ENCODE results near the gene RNLS. TPM values are rescaled to one million over a fixed set of nuclear protein-coding genes. Genes with fewer than 3 reads are reported as not detected.

The RNLS gene
- total RNA-seq, 1 donor from 2014 or later: 12.1 TPM

GRCh38 chr10:88499569-88500470 lies 83.3 kb downstream of the RNLS start:
- H3K27ac ChIP-seq: no peak overlapping the region
- no peaks in the 10 kb centered on the region for H3K36me3 ChIP-seq
- H3K4me1 ChIP-seq: no peaks in the 10 kb centered on the region
- no peak overlapping the region for H3K4me3 ChIP-seq
- no peaks in the 10 kb centered on the region for H3K27me3 ChIP-seq
- DNase-seq (ENCODE audit: low spot score in 2 of 2): no peak
- H3K9me3 ChIP-seq: no peaks in the 10 kb centered on the region
- intact Hi-C loops (cut with DNase I): no loop called here
- TF ChIP-seq CTCF (IDR thresholded peaks at IDR 0.05): no peak

GRCh38 chr10:88497913-88498312 lies 85.2 kb downstream of the RNLS start:
- no peak for TF ChIP-seq CTCF (IDR thresholded peaks at IDR 0.05)
- Histone ChIP-seq H3K27ac (no peak overlapping the region), H3K9me3 (no peaks in the 10 kb centered on the region), H3K27me3 (no peaks in the 10 kb centered on the region), H3K4me3 (no peak overlapping the region), H3K4me1 (no peaks in the 10 kb centered on the region), H3K36me3 (no peaks in the 10 kb centered on the region)
- DNase-seq (ENCODE audit: low spot score in 2 of 2): no peak
- intact Hi-C loops (cut with DNase I): no loop called here

GRCh38 chr10:88494537-88494936 lies 88.6 kb downstream of the RNLS start:
- no peak for TF ChIP-seq CTCF (IDR thresholded peaks at IDR 0.05)
- H3K27ac ChIP-seq: no peak overlapping the region
- intact Hi-C loops (cut with DNase I): no loop called here

GRCh38 chr10:88493691-88494483 lies 89.2 kb downstream of the RNLS start:
- Histone ChIP-seq H3K4me1 (no peaks in the 10 kb centered on the region), H3K27me3 (no peaks in the 10 kb centered on the region), H3K27ac (no peak overlapping the region), H3K4me3 (no peak overlapping the region), H3K9me3 (no peaks in the 10 kb centered on the region), H3K36me3 (no peaks in the 10 kb centered on the region)
- no peak for TF ChIP-seq CTCF (IDR thresholded peaks at IDR 0.05)
- intact Hi-C loops (cut with DNase I): no loop called here
- DNase-seq (ENCODE audit: low spot score in 2 of 2): no peak

More at GRCh38 chr10:88494537-88494936, 88.6 kb downstream of the RNLS start:
- Histone ChIP-seq H3K4me3 (no peak overlapping the region), H3K9me3 (no peaks in the 10 kb centered on the region), H3K4me1 (no peaks in the 10 kb centered on the region), H3K27me3 (no peaks in the 10 kb centered on the region), H3K36me3 (no peaks in the 10 kb centered on the region)
- DNase-seq (ENCODE audit: low spot score in 2 of 2): no peak

- Histone ChIP-seq H3K4me3 (no peak overlapping the region), H3K36me3 (no peaks in the 10 kb centered on the region), H3K27me3 (no peaks in the 10 kb centered on the region), H3K9me3 (no peaks in the 10 kb centered on the region), H3K4me1 (no peaks in the 10 kb centered on the region), H3K27ac (no peak overlapping the region)
- DNase-seq (ENCODE audit: low spot score in 2 of 2): no peak
- intact Hi-C loops (cut with DNase I): no loop called here
- TF ChIP-seq CTCF (IDR thresholded peaks at IDR 0.05): no peak
Observed at GRCh38 chr10:88491314-88491713, 91.8 kb downstream of the RNLS start.

Measured in ascending aorta (tissue), 2 donors.